GM12878 (cell line): ENCODE measurements around the gene INAFM1.
"Not testable (repeated sequence)": the region's sequence is repeated elsewhere in the genome, so short reads cannot be mapped to it uniquely, and the experiment has no call there.

Source experiments
- CBFB ChIP-seq: IDR thresholded peaks from 2 replicates; pipeline ENCODE4 v1.6.1; 2016; ENCODE audit warnings: antibody characterized with exemption, low read depth
- CREB1 ChIP-seq: IDR thresholded peaks from 2 replicates; pipeline ENCODE4 v1.6.1; 2012; ENCODE audit warnings: low read depth, mild to moderate bottlenecking, inconsistent platforms
- CTCF ChIP-seq, 3 experiments: IDR thresholded peaks in 2 of 3; conservative IDR thresholded peaks in 1 of 3; 2 replicates each; pipeline ENCODE4 v1.5.1; 2011; ENCODE audit warnings: low read depth in 3 of 3, low read length in 3 of 3, mild to moderate bottlenecking in 3 of 3, control low read depth in 2 of 3, moderate library complexity in 2 of 3, inconsistent platforms in 1 of 3, mixed read lengths in 1 of 3; ENCODE audit not compliant: control insufficient read depth in 2 of 3, insufficient read depth in 1 of 3; ENCODE audit errors: extremely low read depth in 1 of 3
- EZH2 ChIP-seq: IDR thresholded peaks from 2 replicates; pipeline ENCODE4 v1.6.1; 2012; ENCODE audit warnings: low read depth, mild to moderate bottlenecking, control low read depth, inconsistent platforms, low read length, borderline replicate concordance; ENCODE audit not compliant: control insufficient read depth
- NR2C1 ChIP-seq: fragments of 450-650 bp; IDR thresholded peaks from 2 replicates; pipeline ENCODE4 v1.6.1; 2017; ENCODE audit warnings: antibody characterized with exemption, mild to moderate bottlenecking, moderate library complexity
- POLR2AphosphoS5 ChIP-seq: IDR thresholded peaks from 2 replicates; pipeline ENCODE4 v1.6.1; 2011; ENCODE audit warnings: mild to moderate bottlenecking, low read length, inconsistent platforms
- RBBP5 ChIP-seq: fragments of 200-600 bp; sonication (generic); conservative IDR thresholded peaks from 2 replicates; pipeline ENCODE4 v1.6.1; 2016
- RELA ChIP-seq: fragments of 450-650 bp; IDR thresholded peaks from 2 replicates; pipeline ENCODE4 v1.8.0; 2014; ENCODE audit warnings: borderline replicate concordance; ENCODE audit not compliant: partially characterized antibody
- RFX5 ChIP-seq: IDR thresholded peaks from 2 replicates; pipeline ENCODE4 v1.6.1; 2011; ENCODE audit warnings: low read depth, low read length, improper control_type of control experiment
- SIN3A ChIP-seq: IDR thresholded peaks from 2 replicates; pipeline ENCODE4 v1.6.1; 2012; ENCODE audit warnings: low read depth, low read length, improper control_type of control experiment
- SP1 ChIP-seq: IDR thresholded peaks from one replicate; pipeline ENCODE4 v1.6.1; 2011; ENCODE audit warnings: low read depth, low read length
- STAT3 ChIP-seq: IDR thresholded peaks from 2 replicates; pipeline ENCODE4 v1.6.1; 2011; ENCODE audit warnings: low read depth, low read length, improper control_type of control experiment

- TF ChIP-seq CTCF (IDR thresholded peaks at IDR 0.05 in 2 of 3, conservative IDR thresholded peaks at IDR 0.05 in 1 of 3; ENCODE audit: control insufficient read depth in 2 of 3, extremely low read depth in 1 of 3, insufficient read depth in 1 of 3, low read depth in 3 of 3, low read length in 3 of 3); POLR2AphosphoS5; EZH2; NR2C1; SIN3A; CBFB; STAT3; RELA; SP1; RFX5; RBBP5; CREB1: not testable (repeated sequence)
These were observed 21.7 kb upstream of the INAFM1 start for GRCh38 chr19:47253016-47253415.
